OCI-LY7 (cell line): ENCODE measurements around the gene SLC39A12. TPM values are rescaled to one million over a fixed set of nuclear protein-coding genes. Genes with fewer than 3 reads are reported as not detected.

Source experiments
- BruUV-seq: library from RNA; stranded (reverse); fragments of 400-500 nt; replicated peaks from 2 replicates; lab custom pipeline; 2021; lab: Mats Ljungman, UMichigan
- CTCF ChIA-PET: fragments of 300-600 bp; sonication (Branson Sonifier 250); formaldehyde crosslinking; loops from one replicate; lab custom pipeline; 2022; ENCODE audit warnings: antibody characterized with exemption; ENCODE audit not compliant: unreplicated experiment; lab: Charles Lee
- POLR2A ChIA-PET: fragments of 300-600 bp; sonication (Branson Sonifier 250); formaldehyde crosslinking; loops from one replicate; lab custom pipeline; 2022; ENCODE audit warnings: antibody characterized with exemption; lab: Charles Lee
- DNase-seq: peaks from one replicate; pipeline ENCODE4 v3.0.0-alpha.2; 2015; ENCODE audit warnings: low spot score
- H2AFZ ChIP-seq: fragments of 200-600 bp; sonication (generic), shearing (Covaris generic); 2 replicates; pipeline ENCODE4 v1.6.1; 2014; ENCODE audit warnings: mild to moderate bottlenecking, antibody characterized with exemption, low read length, moderate library complexity
- H3K27ac ChIP-seq: fragments of 200-600 bp; sonication (generic); 2 replicates; pipeline ENCODE4 v1.5.1; 2014; ENCODE audit warnings: mixed run types, low read depth, mild to moderate bottlenecking, moderate library complexity, low read length, inconsistent platforms; ENCODE audit not compliant: poor library complexity, severe bottlenecking
- H3K36me3 ChIP-seq: fragments of 200-600 bp; sonication (generic); 2 replicates; pipeline ENCODE4 v1.6.1; 2014; ENCODE audit warnings: mild to moderate bottlenecking, antibody characterized with exemption, low read length, moderate library complexity, mixed read lengths; ENCODE audit not compliant: insufficient read depth
- H3K4me1 ChIP-seq: fragments of 200-600 bp; sonication (generic); 2 replicates; pipeline ENCODE4 v1.5.1; 2014; ENCODE audit warnings: mild to moderate bottlenecking, low read length; ENCODE audit not compliant: insufficient read depth, poor library complexity, severe bottlenecking
- H3K4me2 ChIP-seq: fragments of 200-600 bp; sonication (generic); 2 replicates; pipeline ENCODE4 v1.6.1; 2014; ENCODE audit warnings: mild to moderate bottlenecking, low read length
- H3K4me3 ChIP-seq: fragments of 200-600 bp; sonication (generic); 2 replicates; pipeline ENCODE4 v1.5.1; 2014; ENCODE audit warnings: mild to moderate bottlenecking, low read depth, low read length; ENCODE audit not compliant: poor library complexity, severe bottlenecking
- H3K79me2 ChIP-seq: fragments of 200-600 bp; sonication (generic); 2 replicates; pipeline ENCODE4 v1.6.1; 2016; ENCODE audit warnings: low read depth, mild to moderate bottlenecking, low read length, moderate library complexity, mixed read lengths; ENCODE audit not compliant: insufficient read depth
- H3K9me2 ChIP-seq: fragments of 200-600 bp; sonication (generic); 2 replicates; pipeline ENCODE4 v1.6.1; 2016; ENCODE audit warnings: mild to moderate bottlenecking, low read length, mixed read lengths; ENCODE audit not compliant: insufficient read depth
- H3K9me3 ChIP-seq: fragments of 200-600 bp; sonication (generic); 2 replicates; pipeline ENCODE4 v1.6.1; 2014; ENCODE audit warnings: mild to moderate bottlenecking, mixed run types, low read length, mixed read lengths
- H4K20me1 ChIP-seq: fragments of 200-600 bp; sonication (generic); 2 replicates; pipeline ENCODE4 v1.6.1; 2014; ENCODE audit warnings: mild to moderate bottlenecking, antibody characterized with exemption, low read length, moderate library complexity, mixed read lengths; ENCODE audit not compliant: insufficient read depth
- EZH2phosphoT487 ChIP-seq: fragments of 200-600 bp; sonication (generic); IDR thresholded peaks from 2 replicates; pipeline ENCODE4 v1.6.1; 2018; ENCODE audit warnings: low read depth, borderline replicate concordance, mild to moderate bottlenecking, mixed run types, antibody characterized with exemption, low read length, moderate library complexity, mixed read lengths
- intact Hi-C: fragments of 100-400 bp; cut with micrococcal nuclease; formaldehyde crosslinking; loops from one replicate; pipeline ENCODE4 v1.10.0; 2022; ENCODE audit not compliant: unreplicated experiment
- total RNA-seq, 2 experiments: library from RNA; depleted of rRNA in 1 of 2; stranded (reverse); fragments of >200 nt in 1 of 2; shearing (Covaris generic) in 1 of 2; gene quantifications; 2 replicates each; pipeline ENCODE4 v1.2.3, GENCODE V29; 2014 to 2022
- TF ChIP-seq, protein P1 (sequence below): fragments of 200-600 bp; sonication (generic); conservative IDR thresholded peaks from 2 replicates; pipeline ENCODE4 v1.5.1; 2014; ENCODE audit warnings: mild to moderate bottlenecking, antibody characterized with exemption, low read length, moderate library complexity, mixed read lengths

The SLC39A12 gene
- total RNA-seq, 2 experiments from 2014 or later: not detected

DNA sequence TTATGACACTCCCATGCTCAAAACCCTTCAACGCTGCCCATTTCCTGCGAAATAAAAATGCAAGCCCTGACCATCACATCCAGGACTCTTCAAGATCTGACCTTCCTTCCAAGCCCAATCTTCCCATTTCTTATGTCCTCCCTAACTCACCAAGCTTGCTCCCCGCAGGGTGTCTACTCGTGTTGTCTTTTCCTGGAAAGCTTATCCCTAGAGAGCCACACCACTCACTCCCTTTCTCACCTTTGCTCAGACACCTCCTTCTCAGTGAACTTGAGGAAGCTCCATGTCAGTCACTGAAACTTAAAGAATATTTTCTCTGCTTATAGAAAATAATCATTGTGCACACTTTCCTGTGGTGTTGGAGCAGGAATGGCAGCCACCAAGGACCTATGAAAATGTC lies 134.1 kb downstream of the SLC39A12 start:
- Histone ChIP-seq H2AFZ (no peak overlapping the region), H3K9me3 (no peaks in the 10 kb centered on the region), H3K9me2 (no peaks in the 10 kb centered on the region), H3K36me3 (no peaks in the 10 kb centered on the region), H3K4me3 (no peak overlapping the region), H3K79me2 (no peaks in the 10 kb centered on the region), H3K4me1 (no peaks in the 10 kb centered on the region), H3K27ac (no peak overlapping the region), H3K4me2 (no peak overlapping the region), H4K20me1 (no peaks in the 10 kb centered on the region)
- POLR2A ChIA-PET: interaction anchor here (0.5 kb wide), 1 partner anchor 704 kb away, joined by 4 read pairs; no protein-coding TSS in a partner anchor
- DNase-seq: no peak
- no TSS peak for BruUV-seq
- no peak for TF ChIP-seq EZH2phosphoT487
- TF ChIP-seq, protein P1, sequence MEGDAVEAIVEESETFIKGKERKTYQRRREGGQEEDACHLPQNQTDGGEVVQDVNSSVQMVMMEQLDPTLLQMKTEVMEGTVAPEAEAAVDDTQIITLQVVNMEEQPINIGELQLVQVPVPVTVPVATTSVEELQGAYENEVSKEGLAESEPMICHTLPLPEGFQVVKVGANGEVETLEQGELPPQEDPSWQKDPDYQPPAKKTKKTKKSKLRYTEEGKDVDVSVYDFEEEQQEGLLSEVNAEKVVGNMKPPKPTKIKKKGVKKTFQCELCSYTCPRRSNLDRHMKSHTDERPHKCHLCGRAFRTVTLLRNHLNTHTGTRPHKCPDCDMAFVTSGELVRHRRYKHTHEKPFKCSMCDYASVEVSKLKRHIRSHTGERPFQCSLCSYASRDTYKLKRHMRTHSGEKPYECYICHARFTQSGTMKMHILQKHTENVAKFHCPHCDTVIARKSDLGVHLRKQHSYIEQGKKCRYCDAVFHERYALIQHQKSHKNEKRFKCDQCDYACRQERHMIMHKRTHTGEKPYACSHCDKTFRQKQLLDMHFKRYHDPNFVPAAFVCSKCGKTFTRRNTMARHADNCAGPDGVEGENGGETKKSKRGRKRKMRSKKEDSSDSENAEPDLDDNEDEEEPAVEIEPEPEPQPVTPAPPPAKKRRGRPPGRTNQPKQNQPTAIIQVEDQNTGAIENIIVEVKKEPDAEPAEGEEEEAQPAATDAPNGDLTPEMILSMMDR: no peak
- intact Hi-C loops: no loop called here
- CTCF ChIA-PET: no interaction called here

DNA sequence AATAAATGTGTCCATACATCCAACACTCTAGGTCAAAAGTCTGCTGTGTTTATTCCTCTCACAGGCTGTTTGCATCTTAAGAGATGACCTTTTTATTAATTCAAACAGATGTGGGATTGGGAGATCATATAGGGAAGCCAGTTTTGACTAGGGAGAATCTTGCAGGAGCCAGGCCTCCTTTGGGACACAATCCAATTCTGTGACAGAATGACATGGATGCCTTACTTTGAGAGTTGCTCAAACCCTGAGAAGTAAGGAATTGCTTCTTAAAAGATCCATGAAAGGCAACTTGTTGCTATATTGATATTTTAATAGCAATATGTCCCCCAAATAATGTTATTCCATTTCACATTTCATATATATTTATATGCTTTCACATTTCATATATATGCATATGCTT lies 135.0 kb downstream of the SLC39A12 start:
- POLR2A ChIA-PET: no interaction called here
- TF ChIP-seq, protein P1: no peak
- TF ChIP-seq EZH2phosphoT487: no peak
- Histone ChIP-seq H2AFZ (no peak overlapping the region), H3K27ac (no peak overlapping the region), H3K9me2 (no peaks in the 10 kb centered on the region), H4K20me1 (no peaks in the 10 kb centered on the region), H3K9me3 (no peaks in the 10 kb centered on the region), H3K4me2 (no peak overlapping the region), H3K79me2 (no peaks in the 10 kb centered on the region), H3K36me3 (no peaks in the 10 kb centered on the region), H3K4me1 (no peaks in the 10 kb centered on the region), H3K4me3 (no peak overlapping the region)
- DNase-seq: no peak
- CTCF ChIA-PET: no interaction called here
- intact Hi-C loops: no loop called here
- no TSS peak for BruUV-seq

GRCh38 chr10:18087355-18087754 lies 135.6 kb downstream of the SLC39A12 start:
- CTCF ChIA-PET: no interaction called here
- intact Hi-C loops: no loop called here
- no peak overlapping the region for H3K4me2 ChIP-seq
- no peak overlapping the region for H2AFZ ChIP-seq
- H3K9me2 ChIP-seq: no peaks in the 10 kb centered on the region
- H3K36me3 ChIP-seq: no peaks in the 10 kb centered on the region
- DNase-seq: no peak
- TF ChIP-seq EZH2phosphoT487: no peak
- TF ChIP-seq, protein P1: no peak
- H4K20me1 ChIP-seq: no peaks in the 10 kb centered on the region
- no peak overlapping the region for H3K27ac ChIP-seq
- H3K4me1 ChIP-seq: no peaks in the 10 kb centered on the region
- POLR2A ChIA-PET: no interaction called here
- BruUV-seq: no TSS peak
- no peaks in the 10 kb centered on the region for H3K9me3 ChIP-seq
- H3K4me3 ChIP-seq: no peak overlapping the region
- no peaks in the 10 kb centered on the region for H3K79me2 ChIP-seq

Other genes starting within 250 kb of the SLC39A12 start
- 0.05 TPM in 1 of 2 replicates, not detected in the other for gene TMEM236, start 199.7 kb upstream of the SLC39A12 start, total RNA-seq (2014; rRNA removed; shearing (Covaris generic))
- gene TMEM236, start 199.7 kb upstream of the SLC39A12 start, total RNA-seq (2022): 0.06 TPM in 1 of 2 replicates, not detected in the other
- not detected in 2 replicates for gene MRC1, start 142.6 kb upstream of the SLC39A12 start, total RNA-seq (2014; rRNA removed; shearing (Covaris generic))
- not detected in 2 replicates for gene MRC1, start 142.6 kb upstream of the SLC39A12 start, total RNA-seq (2022)
- not detected in 2 replicates for gene CACNB2, start 188.5 kb downstream of the SLC39A12 start, total RNA-seq (2014; rRNA removed; shearing (Covaris generic))
- gene CACNB2, start 188.5 kb downstream of the SLC39A12 start, total RNA-seq (2022): not detected in 2 replicates